Activated T-cell treated with anti-CD3 and anti-CD28 coated beads, Interleukin-2, amount 50 U/mL, for 4 hours (primary cell): ENCODE data around the gene IL1RL2. TPM values are rescaled to one million over a fixed set of nuclear protein-coding genes. Genes with fewer than 3 reads are reported as not detected.
A peak's percentile ranks its signal among the peaks of the same experiment; 100 is the strongest.

ENCODE experiments used
- ATAC-seq, 2 donors: fragments of 200-7000 bp; cut with Tn5 transposase; one replicate each; pipeline ENCODE4 v1.10.0; 2021
- DNase-seq: peaks from one replicate; pipeline ENCODE4 v3.0.0-alpha.2; 2020
- H3K27me3 Mint-ChIP-seq: one replicate; pipeline ENCODE4 v1.8.0; 2021; ENCODE audit warnings: low read depth, mixed read lengths
- H3K36me3 Mint-ChIP-seq: one replicate; pipeline ENCODE4 v1.8.0; 2022; ENCODE audit warnings: mixed read lengths; ENCODE audit not compliant: insufficient read depth
- H3K4me1 Mint-ChIP-seq: one replicate; pipeline ENCODE4 v1.8.0; 2021; ENCODE audit warnings: low read depth, mixed read lengths
- H3K4me3 Mint-ChIP-seq: one replicate; pipeline ENCODE4 v1.8.0; 2021; ENCODE audit warnings: mild to moderate bottlenecking, moderate library complexity, mixed read lengths
- H3K9me3 Mint-ChIP-seq: one replicate; pipeline ENCODE4 v1.8.0; 2021; ENCODE audit warnings: mixed read lengths
- total RNA-seq, 3 donors: library from RNA; stranded (reverse); gene quantifications; one replicate each; pipeline ENCODE4 v1.2.1, GENCODE V29; 2021

IL1RL2 gene
- total RNA-seq: under 1 TPM; 0.29 to 0.99 (median 0.60) TPM

- ATAC-seq: peak in 1 of 2 donors; percentile 12
- peak; percentile 28 for DNase-seq
- H3K36me3 Mint-ChIP-seq: no peaks in the 10 kb centered on the region
Measured at GRCh38 chr2:102186791-102187495, at the start of gene IL1RL2. Gene IL1RL2, plus strand, starts transcription at chr2:102187023. Its CDS starts 845 bp downstream, at chr2:102187868.

GRCh38 chr2:102137138-102137537 is 49.7 kb upstream of the IL1RL2 start:
- Mint-ChIP-seq H3K4me1 (peaks cover 39% of the 10 kb centered on the region), H3K27me3 (peaks cover 12% of the 10 kb centered on the region), H3K4me3 (peak overlapping the region; percentile 22), H3K36me3 (peaks cover 9% of the 10 kb centered on the region), H3K9me3 (peaks cover 24% of the 10 kb centered on the region)
- ATAC-seq: peak; percentile 94
- DNase-seq: no peak

More at GRCh38 chr2:102186791-102187495, at the start of gene IL1RL2:
- Mint-ChIP-seq H3K4me3 (peak within 1 kb of the TSS; percentile 79), H3K27me3 (peaks cover 10% of the 10 kb centered on the region), H3K9me3 (peaks cover 3% of the 10 kb centered on the region), H3K4me1 (peaks cover 22% of the 10 kb centered on the region)

GRCh38 chr2:102138331-102138730 is 48.5 kb upstream of the IL1RL2 start:
- Mint-ChIP-seq H3K4me3 (peak overlapping the region; percentile 38), H3K9me3 (peaks cover 26% of the 10 kb centered on the region), H3K4me1 (peaks cover 43% of the 10 kb centered on the region), H3K36me3 (peaks cover 11% of the 10 kb centered on the region), H3K27me3 (peaks cover 20% of the 10 kb centered on the region)
- ATAC-seq (peak; percentile 10 to 23), DNase-seq (no peak)

GRCh38 chr2:102139851-102140250 is 47.0 kb upstream of the IL1RL2 start:
- H3K27me3 Mint-ChIP-seq: peaks cover 31% of the 10 kb centered on the region
- peaks cover 28% of the 10 kb centered on the region for H3K9me3 Mint-ChIP-seq
- H3K4me3 Mint-ChIP-seq: no peak overlapping the region
- peaks cover 43% of the 10 kb centered on the region for H3K4me1 Mint-ChIP-seq
- H3K36me3 Mint-ChIP-seq: peaks cover 15% of the 10 kb centered on the region
- no peak for ATAC-seq
- DNase-seq: no peak

- no peak for ATAC-seq
- no peak for DNase-seq
- H3K4me1 Mint-ChIP-seq: peaks cover 44% of the 10 kb centered on the region
- peaks cover 32% of the 10 kb centered on the region for H3K27me3 Mint-ChIP-seq
- H3K36me3 Mint-ChIP-seq: peaks cover 18% of the 10 kb centered on the region
- peaks cover 34% of the 10 kb centered on the region for H3K9me3 Mint-ChIP-seq
- no peak overlapping the region for H3K4me3 Mint-ChIP-seq
Measured at GRCh38 chr2:102140377-102140776, 46.4 kb upstream of the IL1RL2 start.

GRCh38 chr2:102141011-102141943 is 45.5 kb upstream of the IL1RL2 start:
- H3K27me3 Mint-ChIP-seq: peaks cover 32% of the 10 kb centered on the region
- peak overlapping the region; percentile 68 for H3K4me3 Mint-ChIP-seq
- ATAC-seq (no peak), DNase-seq (no peak)
- peaks cover 43% of the 10 kb centered on the region for H3K9me3 Mint-ChIP-seq
- peaks cover 43% of the 10 kb centered on the region for H3K4me1 Mint-ChIP-seq
- H3K36me3 Mint-ChIP-seq: peaks cover 23% of the 10 kb centered on the region

GRCh38 chr2:102141970-102142828 is 44.6 kb upstream of the IL1RL2 start, which contains the start of gene IL1R1:
Gene IL1R1, plus strand, starts transcription at chr2:102142746. Its CDS starts 14,979 bp downstream, at chr2:102157725.
- H3K4me3 Mint-ChIP-seq: peak within 1 kb of the TSS; percentile 80
- H3K36me3 Mint-ChIP-seq: peaks cover 23% of the 10 kb centered on the region
- H3K27me3 Mint-ChIP-seq: peaks cover 32% of the 10 kb centered on the region
- H3K9me3 Mint-ChIP-seq: peaks cover 46% of the 10 kb centered on the region
- peak in 1 of 2 donors; percentile 27 for ATAC-seq
- peaks cover 40% of the 10 kb centered on the region for H3K4me1 Mint-ChIP-seq
- no peak for DNase-seq

GRCh38 chr2:102142829-102143449 is 43.9 kb upstream of the IL1RL2 start:
- Mint-ChIP-seq H3K27me3 (peaks cover 32% of the 10 kb centered on the region), H3K4me3 (peak overlapping the region; percentile 80), H3K4me1 (peaks cover 40% of the 10 kb centered on the region), H3K9me3 (peaks cover 46% of the 10 kb centered on the region), H3K36me3 (peaks cover 20% of the 10 kb centered on the region)
- no peak for DNase-seq
- peak in 1 of 2 donors; percentile 25 for ATAC-seq

- Mint-ChIP-seq H3K36me3 (peaks cover 15% of the 10 kb centered on the region), H3K4me3 (peak overlapping the region; percentile 80), H3K4me1 (peaks cover 40% of the 10 kb centered on the region), H3K9me3 (peaks cover 46% of the 10 kb centered on the region), H3K27me3 (peaks cover 32% of the 10 kb centered on the region)
- no peak for DNase-seq
- no peak for ATAC-seq
Measured at GRCh38 chr2:102143450-102143985, 43.3 kb upstream of the IL1RL2 start.

- Mint-ChIP-seq H3K4me1 (peaks cover 36% of the 10 kb centered on the region), H3K9me3 (peaks cover 50% of the 10 kb centered on the region), H3K36me3 (peaks cover 17% of the 10 kb centered on the region), H3K4me3 (peak overlapping the region; percentile 80), H3K27me3 (peaks cover 32% of the 10 kb centered on the region)
- DNase-seq (no peak), ATAC-seq (no peak)
Measured at GRCh38 chr2:102144128-102144527, 42.7 kb upstream of the IL1RL2 start.

- peaks cover 49% of the 10 kb centered on the region for H3K9me3 Mint-ChIP-seq
- peaks cover 17% of the 10 kb centered on the region for H3K36me3 Mint-ChIP-seq
- ATAC-seq (no peak), DNase-seq (no peak)
- H3K27me3 Mint-ChIP-seq: peaks cover 32% of the 10 kb centered on the region
- no peak overlapping the region for H3K4me3 Mint-ChIP-seq
- peaks cover 31% of the 10 kb centered on the region for H3K4me1 Mint-ChIP-seq
Measured at GRCh38 chr2:102145107-102145506, 41.7 kb upstream of the IL1RL2 start.

GRCh38 chr2:102145934-102146333 is 40.9 kb upstream of the IL1RL2 start:
- Mint-ChIP-seq H3K27me3 (peaks cover 28% of the 10 kb centered on the region), H3K4me1 (peaks cover 31% of the 10 kb centered on the region), H3K36me3 (peaks cover 17% of the 10 kb centered on the region), H3K4me3 (no peak overlapping the region), H3K9me3 (peaks cover 49% of the 10 kb centered on the region)
- ATAC-seq (no peak), DNase-seq (no peak)

GRCh38 chr2:102147935-102148334 is 38.9 kb upstream of the IL1RL2 start:
- H3K4me1 Mint-ChIP-seq: peaks cover 26% of the 10 kb centered on the region
- H3K27me3 Mint-ChIP-seq: peaks cover 17% of the 10 kb centered on the region
- H3K4me3 Mint-ChIP-seq: peak overlapping the region; percentile 14
- H3K36me3 Mint-ChIP-seq: peaks cover 19% of the 10 kb centered on the region
- ATAC-seq (peak; percentile 92 to 93), DNase-seq (peak; percentile 32)
- H3K9me3 Mint-ChIP-seq: peaks cover 47% of the 10 kb centered on the region
